HG03135 (cell line): Measurements from ENCODE around the gene NPIPA5.
"Not testable (repeated sequence)": the region's sequence is repeated elsewhere in the genome, so short reads cannot be mapped to it uniquely, and the experiment has no call there.

Source experiments
- ATAC-seq: cut with Tn5 transposase; IDR thresholded peaks from one replicate; pipeline ENCODE4 v1.9.1; 2021; ENCODE audit warnings: mild to moderate bottlenecking, moderate library complexity; ENCODE audit not compliant: unreplicated experiment

Gene NPIPA5

GRCh38 chr16:15393025-15393424 lies 14.9 kb upstream of the NPIPA5 start:
- ATAC-seq = not testable (repeated sequence)

GRCh38 chr16:15389916-15390315 lies 11.8 kb upstream of the NPIPA5 start:
- not testable (repeated sequence) for ATAC-seq

GRCh38 chr16:15388060-15388459 lies 10.0 kb upstream of the NPIPA5 start:
- not testable (repeated sequence) for ATAC-seq

GRCh38 chr16:15382810-15383209 lies 4.7 kb upstream of the NPIPA5 start:
- ATAC-seq = not testable (repeated sequence)

DNA sequence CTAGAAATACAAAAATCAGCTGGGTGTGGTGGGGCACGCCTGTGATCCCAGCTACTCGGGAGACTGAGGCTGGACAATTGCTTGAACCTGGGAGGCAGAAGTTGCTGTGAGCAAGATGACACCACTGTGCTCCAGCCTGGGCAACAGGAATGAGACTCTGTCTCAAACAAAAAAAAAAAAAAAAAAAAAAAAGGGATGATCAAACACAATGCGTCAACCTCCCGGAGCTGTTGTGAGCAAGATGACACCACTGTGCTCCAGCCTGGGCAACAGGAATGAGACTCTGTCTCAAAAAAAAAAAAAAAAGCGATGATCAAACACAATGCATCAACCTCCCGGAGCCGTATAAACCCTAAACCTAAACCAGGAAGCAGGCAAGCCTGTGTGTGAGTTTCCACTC lies 20.6 kb downstream of the NPIPA5 start:
- not testable (repeated sequence) for ATAC-seq

GRCh38 chr16:15354846-15355245 lies 23.2 kb downstream of the NPIPA5 start:
- not testable (repeated sequence) for ATAC-seq

GRCh38 chr16:15352852-15353251 lies 25.2 kb downstream of the NPIPA5 start:
- ATAC-seq = not testable (repeated sequence)

DNA sequence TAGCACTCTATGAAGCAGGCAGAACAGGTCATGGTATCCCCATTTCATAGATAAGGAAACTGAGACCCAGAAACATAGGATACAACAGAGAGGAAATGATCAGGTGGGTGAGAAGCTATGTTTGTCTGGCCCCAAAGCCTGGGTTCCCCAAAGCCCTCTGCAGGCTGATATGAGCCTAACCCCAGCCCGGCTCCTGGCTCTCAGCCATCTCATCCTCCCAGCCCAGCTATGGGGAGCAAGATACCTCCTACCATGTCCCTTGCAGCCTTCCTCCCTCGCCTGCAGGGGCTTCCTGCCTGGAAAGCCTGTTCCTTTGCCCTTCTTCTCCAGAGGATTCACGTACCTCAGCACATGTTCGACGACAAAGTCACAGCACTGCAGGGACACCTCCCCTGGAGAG lies 26.3 kb downstream of the NPIPA5 start:
- ATAC-seq = not testable (repeated sequence)

DNA sequence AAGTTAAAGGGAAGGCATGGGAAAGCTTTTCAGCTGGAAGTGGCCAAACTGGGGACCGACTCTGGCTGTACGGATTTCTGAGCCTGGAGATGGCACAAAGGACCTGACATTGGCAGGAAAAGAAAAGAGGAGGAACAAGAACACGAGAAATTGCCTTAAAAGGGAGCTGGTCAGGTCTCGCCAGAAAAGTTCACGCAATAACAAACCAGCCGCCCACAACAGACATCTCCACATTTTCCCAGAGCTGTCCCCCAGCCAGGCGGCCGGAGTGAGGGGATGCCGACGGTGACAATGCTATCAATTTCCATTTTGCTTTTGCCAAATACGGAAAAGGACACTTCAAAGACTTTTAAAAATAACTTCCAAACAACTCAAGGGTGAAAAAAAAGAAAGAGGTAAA lies 26.8 kb downstream of the NPIPA5 start:
- ATAC-seq = not testable (repeated sequence)

- ATAC-seq = not testable (repeated sequence)
Observed at GRCh38 chr16:15348721-15349120, 29.4 kb downstream of the NPIPA5 start.

GRCh38 chr16:15342337-15342736 lies 35.8 kb downstream of the NPIPA5 start:
- ATAC-seq = not testable (repeated sequence)

GRCh38 chr16:15338986-15339385 lies 39.1 kb downstream of the NPIPA5 start:
- not testable (repeated sequence) for ATAC-seq

- not testable (repeated sequence) for ATAC-seq
Observed at GRCh38 chr16:15337974-15338605, 40.0 kb downstream of the NPIPA5 start.

- not testable (repeated sequence) for ATAC-seq
Observed at GRCh38 chr16:15335609-15336008, 42.5 kb downstream of the NPIPA5 start.

GRCh38 chr16:15333969-15334368 lies 44.1 kb downstream of the NPIPA5 start:
- not testable (repeated sequence) for ATAC-seq

DNA sequence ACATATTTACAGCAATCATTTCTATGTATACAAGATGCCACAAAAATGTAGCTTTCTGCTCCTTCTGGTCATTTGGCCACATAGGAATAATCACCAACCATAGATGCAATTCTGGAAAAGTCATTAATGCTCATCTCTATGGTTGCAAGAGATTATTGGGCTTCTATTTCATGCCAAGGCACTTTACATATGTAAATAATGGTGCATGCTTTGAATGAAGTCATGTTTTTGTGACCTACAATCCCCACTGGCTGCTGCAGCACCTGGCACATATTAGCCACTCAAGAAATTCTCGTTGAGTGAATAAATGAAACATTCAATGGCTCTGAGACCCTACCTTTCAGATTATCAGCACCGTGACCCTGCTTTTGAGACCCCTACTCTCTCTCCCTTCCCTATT lies 47.1 kb downstream of the NPIPA5 start:
- ATAC-seq = not testable (repeated sequence)

DNA sequence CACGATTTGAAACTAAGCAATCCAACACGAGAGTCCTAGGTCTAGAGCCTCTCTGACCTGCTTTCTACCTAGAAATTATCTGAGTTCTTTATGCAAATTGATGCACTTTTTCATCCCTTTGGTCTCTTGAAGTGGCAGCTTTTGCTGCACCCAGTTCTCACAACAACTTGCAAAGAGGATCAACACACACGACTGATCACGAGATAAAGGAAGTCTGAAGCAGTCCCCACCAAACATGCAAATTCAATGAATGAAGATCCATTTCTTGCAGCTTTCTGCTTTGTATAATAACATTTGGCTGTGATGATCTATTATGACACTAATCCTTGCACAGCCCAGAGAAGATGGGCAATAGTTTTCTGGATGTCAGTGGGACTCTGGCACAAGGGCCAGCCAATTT lies 53.1 kb downstream of the NPIPA5 start:
- ATAC-seq = not testable (repeated sequence)

- not testable (repeated sequence) for ATAC-seq
Observed at GRCh38 chr16:15323373-15323772, 54.7 kb downstream of the NPIPA5 start.

DNA sequence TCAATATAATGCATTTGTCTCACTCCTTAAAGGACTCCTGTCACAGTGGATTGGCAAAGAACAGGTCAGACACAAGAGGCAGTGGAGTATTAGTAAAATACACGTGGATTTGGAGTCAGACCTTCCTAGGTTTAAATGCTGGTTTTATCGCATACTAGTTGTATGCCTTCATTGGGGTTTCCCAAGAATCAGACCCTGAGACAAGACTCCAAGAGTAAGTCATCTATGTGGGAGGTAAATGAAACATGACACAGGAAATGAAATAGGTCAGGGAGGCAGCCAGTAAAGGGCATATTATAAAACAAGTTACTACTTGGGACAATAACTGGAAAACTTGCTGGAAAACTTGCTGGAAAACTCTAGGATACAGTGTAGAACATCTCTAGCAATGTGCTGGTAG lies 56.9 kb downstream of the NPIPA5 start:
- ATAC-seq = not testable (repeated sequence)

DNA sequence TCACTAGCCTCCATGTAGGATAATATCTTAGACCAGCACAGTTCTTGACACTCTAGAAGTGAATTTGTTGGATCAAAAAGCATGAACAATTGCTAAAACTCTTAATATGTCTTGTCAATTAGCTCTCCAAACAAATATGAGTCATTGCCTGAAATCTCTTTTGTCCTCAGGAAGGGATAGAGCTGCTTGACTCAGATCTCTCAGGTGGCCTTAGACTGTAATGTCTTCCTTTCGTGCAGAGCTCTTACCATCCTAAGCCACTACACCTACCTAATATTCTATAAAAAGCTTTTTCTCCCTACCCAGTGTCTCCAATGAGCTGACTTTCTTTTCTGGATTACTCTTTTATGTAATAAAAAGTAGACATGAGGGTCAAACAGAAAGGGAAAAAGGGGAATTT lies 63.5 kb downstream of the NPIPA5 start:
- not testable (repeated sequence) for ATAC-seq
